HG03558 (cell line): ENCODE results near the gene OLIG2.

Source experiments
- ATAC-seq: cut with Tn5 transposase; IDR thresholded peaks from one replicate; pipeline ENCODE4 v1.9.1; 2021; ENCODE audit warnings: moderate number of reproducible peaks; ENCODE audit not compliant: unreplicated experiment; ENCODE audit errors: extremely low read depth

Gene OLIG2

DNA sequence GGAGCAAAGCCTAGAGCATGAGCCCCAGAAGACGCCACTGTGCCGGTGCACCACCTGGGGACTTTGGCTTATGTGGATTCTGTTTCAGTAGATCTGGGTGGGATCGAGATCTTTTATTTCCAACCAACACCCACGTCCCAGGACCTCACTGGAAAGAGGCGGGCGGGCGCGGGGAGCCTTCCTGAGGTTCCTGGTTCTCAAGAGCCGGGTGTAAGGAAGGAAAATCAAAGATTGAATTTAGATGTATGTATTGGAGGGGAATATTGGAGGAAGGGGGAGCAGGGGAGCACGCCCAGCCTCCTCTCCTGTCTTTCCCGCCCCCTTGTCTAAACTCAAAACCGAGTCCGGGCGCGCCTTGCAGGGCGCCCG, 6.2 kb upstream of the OLIG2 start:
- no peak for ATAC-seq

DNA sequence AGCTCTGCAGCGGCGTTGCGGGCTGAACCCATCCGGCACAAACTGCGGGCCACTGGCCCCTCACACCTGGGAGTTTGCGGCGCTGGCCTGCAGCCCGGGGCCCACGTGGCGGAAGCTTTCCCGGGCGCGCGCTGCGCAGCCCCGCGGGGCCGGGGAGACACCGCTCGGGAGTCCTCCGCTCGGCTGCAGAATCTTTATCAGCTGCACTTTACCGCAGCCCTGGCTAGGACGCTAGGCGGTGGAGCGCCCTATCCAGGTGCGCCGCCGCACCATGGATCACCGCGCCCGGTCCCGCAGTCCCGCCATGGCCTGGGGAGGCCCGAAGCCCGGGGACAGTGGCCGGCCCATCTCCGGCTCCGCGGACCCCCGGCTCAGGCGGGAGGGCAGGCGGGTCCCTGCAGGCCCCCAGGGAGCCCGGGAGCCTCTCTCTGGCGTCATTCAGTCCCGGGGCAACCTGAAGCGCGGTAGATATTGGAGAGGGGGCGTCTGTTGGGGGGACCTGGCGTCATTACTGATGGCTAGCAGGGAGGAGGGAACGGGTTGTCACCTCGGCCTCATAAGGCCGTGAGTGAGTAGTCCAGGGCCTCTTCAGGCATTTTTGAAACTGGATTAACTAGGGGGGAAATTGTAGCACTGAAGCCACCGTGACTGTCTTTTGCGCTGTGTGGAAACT, 5.7 kb upstream of the OLIG2 start:
- no peak for ATAC-seq

DNA sequence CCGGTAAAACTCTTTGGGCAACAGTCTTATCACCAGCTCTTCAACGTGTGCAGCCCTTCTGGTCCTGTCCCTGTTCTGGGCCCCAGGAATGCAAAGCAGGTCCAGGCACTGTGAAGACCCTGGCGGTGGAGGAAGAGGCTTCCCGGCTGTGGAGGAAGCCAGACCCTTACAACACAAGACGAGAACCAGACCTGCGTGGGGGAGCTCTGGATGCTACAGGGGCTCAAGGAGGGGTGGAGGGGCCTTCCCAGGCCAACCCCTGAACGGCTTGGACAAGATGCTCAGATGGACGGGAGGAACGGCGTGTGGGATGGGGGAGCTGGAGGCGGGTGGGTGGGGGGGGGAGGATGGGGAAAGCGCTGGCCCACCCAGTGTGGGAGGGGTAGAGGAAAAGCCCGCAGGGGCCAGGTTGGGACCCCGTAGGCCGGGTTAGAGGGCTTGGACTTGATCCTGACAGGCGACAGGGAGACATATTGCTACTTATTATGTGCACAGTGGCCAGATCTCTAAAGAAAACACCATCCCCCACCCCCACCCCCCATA, 5.1 kb upstream of the OLIG2 start:
- ATAC-seq: no peak

DNA sequence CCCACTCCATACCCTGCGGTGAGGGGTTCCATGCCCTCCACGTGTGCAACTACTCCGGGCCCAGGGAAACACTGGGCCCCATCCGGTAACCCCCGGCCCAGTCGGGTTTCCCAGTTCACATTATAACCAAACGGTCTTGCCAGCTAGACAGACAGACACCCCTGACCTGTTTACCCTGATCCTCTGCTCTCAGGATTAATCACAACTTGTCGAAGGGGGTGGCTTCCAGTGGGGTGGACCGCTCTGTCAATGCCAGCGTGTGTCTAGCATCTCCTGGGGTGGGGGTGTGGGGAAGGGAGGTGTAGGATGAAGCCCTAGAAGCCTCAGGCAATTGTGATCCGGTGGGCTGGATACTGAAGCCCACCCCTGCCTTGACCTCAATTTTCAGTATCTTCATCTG, 4.6 kb upstream of the OLIG2 start:
- no peak for ATAC-seq

- ATAC-seq: no peak
Measured at GRCh38 chr21:33021667-33022066, 4.1 kb upstream of the OLIG2 start.

- ATAC-seq: no peak
Measured at GRCh38 chr21:33022489-33022827, 3.3 kb upstream of the OLIG2 start.

GRCh38 chr21:33022828-33023573, 2.7 kb upstream of the OLIG2 start:
- ATAC-seq: no peak

- ATAC-seq: no peak
Measured at GRCh38 chr21:33023574-33024200, 2.0 kb upstream of the OLIG2 start.

DNA sequence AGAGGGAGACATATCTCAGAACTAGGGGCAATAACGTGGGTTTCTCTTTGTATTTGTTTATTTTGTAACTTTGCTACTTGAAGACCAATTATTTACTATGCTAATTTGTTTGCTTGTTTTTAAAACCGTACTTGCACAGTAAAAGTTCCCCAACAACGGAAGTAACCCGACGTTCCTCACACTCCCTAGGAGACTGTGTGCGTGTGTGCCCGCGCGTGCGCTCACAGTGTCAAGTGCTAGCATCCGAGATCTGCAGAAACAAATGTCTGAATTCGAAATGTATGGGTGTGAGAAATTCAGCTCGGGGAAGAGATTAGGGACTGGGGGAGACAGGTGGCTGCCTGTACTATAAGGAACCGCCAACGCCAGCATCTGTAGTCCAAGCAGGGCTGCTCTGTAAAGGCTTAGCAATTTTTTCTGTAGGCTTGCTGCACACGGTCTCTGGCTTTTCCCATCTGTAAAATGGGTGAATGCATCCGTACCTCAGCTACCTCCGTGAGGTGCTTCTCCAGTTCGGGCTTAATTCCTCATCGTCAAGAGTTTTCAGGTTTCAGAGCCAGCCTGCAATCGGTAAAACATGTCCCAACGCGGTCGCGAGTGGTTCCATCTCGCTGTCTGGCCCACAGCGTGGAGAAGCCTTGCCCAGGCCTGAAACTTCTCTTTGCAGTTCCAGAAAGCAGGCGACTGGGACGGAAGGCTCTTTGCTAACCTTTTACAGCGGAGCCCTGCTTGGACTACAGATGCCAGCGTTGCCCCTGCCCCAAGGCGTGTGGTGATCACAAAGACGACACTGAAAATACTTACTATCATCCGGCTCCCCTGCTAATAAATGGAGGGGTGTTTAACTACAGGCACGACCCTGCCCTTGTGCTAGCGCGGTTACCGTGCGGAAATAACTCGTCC, 1.3 kb upstream of the OLIG2 start:
- ATAC-seq: no peak

DNA sequence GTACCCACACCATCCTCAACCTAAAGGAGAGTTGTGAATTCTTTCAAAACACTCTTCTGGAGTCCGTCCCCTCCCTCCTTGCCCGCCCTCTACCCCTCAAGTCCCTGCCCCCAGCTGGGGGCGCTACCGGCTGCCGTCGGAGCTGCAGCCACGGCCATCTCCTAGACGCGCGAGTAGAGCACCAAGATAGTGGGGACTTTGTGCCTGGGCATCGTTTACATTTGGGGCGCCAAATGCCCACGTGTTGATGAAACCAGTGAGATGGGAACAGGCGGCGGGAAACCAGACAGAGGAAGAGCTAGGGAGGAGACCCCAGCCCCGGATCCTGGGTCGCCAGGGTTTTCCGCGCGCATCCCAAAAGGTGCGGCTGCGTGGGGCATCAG, 638 bp upstream of the OLIG2 start:
- no peak for ATAC-seq

GRCh38 chr21:33026443-33026858, 716 bp downstream of the OLIG2 start:
- no peak for ATAC-seq

- no peak for ATAC-seq
Measured at GRCh38 chr21:33026878-33027400, 1.2 kb downstream of the OLIG2 start.

DNA sequence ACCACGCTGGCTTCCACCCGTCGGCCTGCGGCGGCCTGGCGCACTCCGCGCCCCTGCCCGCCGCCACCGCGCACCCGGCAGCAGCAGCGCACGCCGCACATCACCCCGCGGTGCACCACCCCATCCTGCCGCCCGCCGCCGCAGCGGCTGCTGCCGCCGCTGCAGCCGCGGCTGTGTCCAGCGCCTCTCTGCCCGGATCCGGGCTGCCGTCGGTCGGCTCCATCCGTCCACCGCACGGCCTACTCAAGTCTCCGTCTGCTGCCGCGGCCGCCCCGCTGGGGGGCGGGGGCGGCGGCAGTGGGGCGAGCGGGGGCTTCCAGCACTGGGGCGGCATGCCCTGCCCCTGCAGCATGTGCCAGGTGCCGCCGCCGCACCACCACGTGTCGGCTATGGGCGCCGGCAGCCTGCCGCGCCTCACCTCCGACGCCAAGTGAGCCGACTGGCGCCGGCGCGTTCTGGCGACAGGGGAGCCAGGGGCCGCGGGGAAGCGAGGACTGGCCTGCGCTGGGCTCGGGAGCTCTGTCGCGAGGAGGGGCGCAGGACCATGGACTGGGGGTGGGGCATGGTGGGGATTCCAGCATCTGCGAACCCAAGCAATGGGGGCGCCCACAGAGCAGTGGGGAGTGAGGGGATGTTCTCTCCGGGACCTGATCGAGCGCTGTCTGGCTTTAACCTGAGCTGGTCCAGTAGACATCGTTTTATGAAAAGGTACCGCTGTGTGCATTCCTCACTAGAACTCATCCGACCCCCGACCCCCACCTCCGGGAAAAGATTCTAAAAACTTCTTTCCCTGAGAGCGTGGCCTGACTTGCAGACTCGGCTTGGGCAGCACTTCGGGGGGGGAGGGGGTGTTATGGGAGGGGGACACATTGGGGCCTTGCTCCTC, 1.9 kb downstream of the OLIG2 start:
- ATAC-seq: no peak

- no peak for ATAC-seq
Measured at GRCh38 chr21:33028287-33028670, 2.5 kb downstream of the OLIG2 start.

- ATAC-seq: no peak
Measured at GRCh38 chr21:33028773-33029384, 3.1 kb downstream of the OLIG2 start.

DNA sequence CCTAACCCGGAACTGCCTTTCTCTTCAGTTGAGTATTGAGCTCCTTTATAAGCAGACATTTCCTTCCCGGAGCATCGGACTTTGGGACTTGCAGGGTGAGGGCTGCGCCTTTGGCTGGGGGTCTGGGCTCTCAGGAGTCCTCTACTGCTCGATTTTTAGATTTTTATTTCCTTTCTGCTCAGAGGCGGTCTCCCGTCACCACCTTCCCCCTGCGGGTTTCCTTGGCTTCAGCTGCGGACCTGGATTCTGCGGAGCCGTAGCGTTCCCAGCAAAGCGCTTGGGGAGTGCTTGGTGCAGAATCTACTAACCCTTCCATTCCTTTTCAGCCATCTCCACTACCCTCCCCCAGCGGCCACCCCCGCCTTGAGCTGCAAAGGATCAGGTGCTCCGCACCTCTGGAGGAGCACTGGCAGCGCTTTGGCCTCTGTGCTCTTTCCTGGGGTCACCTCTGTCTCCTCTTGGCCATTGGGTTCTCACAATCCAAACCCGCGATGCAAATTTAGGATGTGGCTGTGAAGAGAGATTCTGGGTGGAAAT, 3.7 kb downstream of the OLIG2 start:
- ATAC-seq: no peak

- ATAC-seq: no peak
Measured at GRCh38 chr21:33029975-33030461, 4.3 kb downstream of the OLIG2 start.

DNA sequence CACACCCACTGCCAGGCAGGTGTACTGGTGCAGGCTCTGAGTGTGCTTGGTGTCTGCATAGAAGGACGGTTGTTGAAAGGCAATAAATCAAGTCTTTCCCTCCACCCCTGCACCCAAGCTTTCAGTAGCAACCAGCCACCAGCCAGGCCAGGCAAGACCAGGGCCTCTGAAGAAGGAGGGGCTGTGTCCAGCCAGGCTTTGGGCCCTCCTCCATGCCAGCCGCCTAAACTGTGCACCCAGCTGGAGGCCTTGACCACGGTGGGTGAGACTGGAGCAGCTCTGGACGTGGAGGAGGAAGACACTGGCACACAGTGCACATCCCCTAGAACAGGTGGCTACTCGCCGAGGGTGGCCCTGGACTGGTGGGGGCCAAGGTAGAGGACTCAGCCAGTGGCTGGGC, 4.9 kb downstream of the OLIG2 start:
- no peak for ATAC-seq
